HTR-8/SVneo (cell line): ENCODE data around the gene CTDP1.

ENCODE experiments used
- DNase-seq: peaks from one replicate; pipeline ENCODE4 v3.0.0; 2011; ENCODE audit warnings: low spot score, mixed read lengths; ENCODE audit not compliant: insufficient read length
- FAIRE-seq: peaks from 2 replicates; lab custom pipeline; 2011; peaks lifted over from hg19 to GRCh38; lab: Jason Lieb, UNC

Gene CTDP1

GRCh38 chr18:79695856-79696850, 16.6 kb downstream of the CTDP1 start:
- no peak for FAIRE-seq
- DNase-seq = no peak

GRCh38 chr18:79697178-79697577, 17.6 kb downstream of the CTDP1 start:
- DNase-seq = no peak
- no peak for FAIRE-seq

GRCh38 chr18:79697976-79698375, 18.4 kb downstream of the CTDP1 start:
- DNase-seq = no peak
- FAIRE-seq = no peak

- DNase-seq (no peak), FAIRE-seq (no peak)
These were observed 19.2 kb downstream of the CTDP1 start for GRCh38 chr18:79698668-79699335.

- FAIRE-seq (no peak), DNase-seq (no peak)
These were observed 20.1 kb downstream of the CTDP1 start for GRCh38 chr18:79699653-79700052.

- DNase-seq = no peak
- FAIRE-seq = no peak
These were observed 23.3 kb downstream of the CTDP1 start for GRCh38 chr18:79702906-79703305.

GRCh38 chr18:79704631-79705030, 25.0 kb downstream of the CTDP1 start:
- FAIRE-seq = no peak
- no peak for DNase-seq

GRCh38 chr18:79705272-79705671, 25.7 kb downstream of the CTDP1 start:
- FAIRE-seq = no peak
- DNase-seq = no peak

GRCh38 chr18:79706006-79706405, 26.4 kb downstream of the CTDP1 start:
- DNase-seq = no peak
- FAIRE-seq = no peak

GRCh38 chr18:79706658-79707057, 27.1 kb downstream of the CTDP1 start:
- FAIRE-seq (no peak), DNase-seq (no peak)

- no peak for FAIRE-seq
- DNase-seq = no peak
These were observed 27.6 kb downstream of the CTDP1 start for GRCh38 chr18:79707239-79707638.

- FAIRE-seq (no peak), DNase-seq (no peak)
These were observed 28.1 kb downstream of the CTDP1 start for GRCh38 chr18:79707671-79708070.

- DNase-seq (no peak), FAIRE-seq (no peak)
These were observed 28.8 kb downstream of the CTDP1 start for GRCh38 chr18:79708412-79708811.

- DNase-seq (no peak), FAIRE-seq (no peak)
These were observed 32.7 kb downstream of the CTDP1 start for GRCh38 chr18:79712206-79712857.

GRCh38 chr18:79713341-79713740, 33.7 kb downstream of the CTDP1 start:
- DNase-seq (no peak), FAIRE-seq (no peak)

GRCh38 chr18:79714531-79715240, 35.1 kb downstream of the CTDP1 start:
- FAIRE-seq = no peak
- DNase-seq = no peak

GRCh38 chr18:79715280-79715679, 35.7 kb downstream of the CTDP1 start:
- DNase-seq (no peak), FAIRE-seq (no peak)

- no peak for FAIRE-seq
- DNase-seq = no peak
These were observed 37.5 kb downstream of the CTDP1 start for GRCh38 chr18:79717059-79717458.

- no peak for FAIRE-seq
These were observed 38.0 kb downstream of the CTDP1 start for GRCh38 chr18:79717555-79718074.

GRCh38 chr18:79718126-79718525, 38.5 kb downstream of the CTDP1 start:
- FAIRE-seq = no peak
- no peak for DNase-seq

More at GRCh38 chr18:79717555-79718074, 38.0 kb downstream of the CTDP1 start:
- no peak for DNase-seq
